Thyroid gland (tissue), 4 donors: ENCODE data around the gene RAPGEF3. TPM values are rescaled to one million over a fixed set of nuclear protein-coding genes. Genes with fewer than 3 reads are reported as not detected.

Experiments
- DNase-seq, 2 donors: peaks; one replicate each; pipeline ENCODE4 v3.0.0-alpha.2; 2019
- H3K27ac ChIP-seq, 3 donors: fragments of 200-600 bp; sonication (generic); 1 replicate in 2 of 3; 2 replicates in 1 of 3; pipeline ENCODE4 v1.5.1; 2016 to 2019; ENCODE audit warnings: mild to moderate bottlenecking in 1 of 3, moderate library complexity in 1 of 3
- H3K27me3 ChIP-seq: fragments of 200-600 bp; sonication (generic); one replicate; pipeline ENCODE4 v1.5.1; 2019
- H3K36me3 ChIP-seq, 2 donors: fragments of 200-600 bp; sonication (generic); one replicate each; pipeline ENCODE4 v1.5.1; 2016 to 2019
- H3K4me1 ChIP-seq, 2 donors: fragments of 200-600 bp; sonication (generic); one replicate each; pipeline ENCODE4 v1.5.1; 2017 to 2019
- H3K4me3 ChIP-seq, 3 donors: fragments of 200-600 bp; sonication (generic); replicated peaks in 1 of 3; 1 replicate in 2 of 3; 2 replicates in 1 of 3; pipeline ENCODE4 v1.5.1; 2016; ENCODE audit warnings: mild to moderate bottlenecking in 1 of 3
- H3K9me3 ChIP-seq: fragments of 200-600 bp; sonication (generic); one replicate; pipeline ENCODE4 v1.5.1; 2017
- CTCF ChIP-seq, 6 experiments: fragments of 200-600 bp in 3 of 6; fragments of 450-650 bp in 3 of 6; sonication (generic) in 3 of 6; IDR thresholded peaks; one replicate each; pipeline ENCODE4 v1.5.1; 2016 to 2019; ENCODE audit warnings: antibody characterized with exemption in 6 of 6, mild to moderate bottlenecking in 2 of 6, inconsistent platforms in 1 of 6, moderate library complexity in 1 of 6
- POLR2A ChIP-seq, 2 donors: fragments of 450-650 bp; IDR thresholded peaks; one replicate each; pipeline ENCODE4 v1.6.1; 2017; ENCODE audit warnings: antibody characterized with exemption in 2 of 2, mild to moderate bottlenecking in 2 of 2, moderate library complexity in 1 of 2
- WGBS, 2 donors: methylation state at CpG; one replicate each; pipeline ENCODE4 v1.1.5; 2017; 5-methylcytosine and 5-hydroxymethylcytosine counted together
- intact Hi-C: fragments of 100-400 bp; cut with DNase I; formaldehyde crosslinking; loops from one replicate; pipeline ENCODE4 v1.15.1; 2023
- total RNA-seq, 4 donors: library from RNA; depleted of rRNA; stranded (reverse); fragments of >200 nt; gene quantifications; one replicate each; pipeline ENCODE4 v1.2.3, GENCODE V29; 2016

Gene RAPGEF3
- total RNA-seq, 4 donors from 2014 or later, result 87.3 to 178 (median 125) TPM

DNA sequence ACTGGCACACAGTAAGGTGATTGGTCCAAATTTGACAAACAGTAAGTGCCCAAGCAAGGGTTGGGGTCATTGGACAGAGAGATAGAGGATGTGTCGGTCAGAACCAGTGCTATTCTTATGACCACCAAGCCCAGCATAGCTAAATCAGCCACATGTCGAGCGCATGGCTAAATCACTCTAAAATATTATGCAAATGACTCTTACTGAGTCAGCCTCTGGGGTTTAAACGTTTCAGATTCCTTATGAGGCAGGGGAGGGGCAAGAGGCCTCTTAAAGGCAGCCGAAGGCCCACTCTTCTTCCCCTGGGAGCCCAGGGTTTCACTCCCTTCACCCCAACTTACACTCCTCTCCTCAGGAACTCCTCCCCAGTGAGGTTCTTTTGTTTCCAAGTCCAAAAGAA, 32.8 kb downstream of the RAPGEF3 start:
- intact Hi-C loops, result no loop called here
- no peak for DNase-seq
- Histone ChIP-seq H3K27me3 (no peaks in the 10 kb centered on the region), H3K4me3 (no peak overlapping the region), H3K36me3 (no peaks in the 10 kb centered on the region), H3K4me1 (peaks cover 25 to 40% of the 10 kb centered on the region in 2 donors), H3K9me3 (no peaks in the 10 kb centered on the region), H3K27ac (peak overlapping the region in 1 of 3 donors; percentile 17)
- TF ChIP-seq POLR2A (IDR thresholded peaks at IDR 0.05) (no peak), CTCF (IDR thresholded peaks at IDR 0.05) (no peak)
- 49 to 68% methylated on average over 5 of the region's 5 CpGs for WGBS, 2 donors

DNA sequence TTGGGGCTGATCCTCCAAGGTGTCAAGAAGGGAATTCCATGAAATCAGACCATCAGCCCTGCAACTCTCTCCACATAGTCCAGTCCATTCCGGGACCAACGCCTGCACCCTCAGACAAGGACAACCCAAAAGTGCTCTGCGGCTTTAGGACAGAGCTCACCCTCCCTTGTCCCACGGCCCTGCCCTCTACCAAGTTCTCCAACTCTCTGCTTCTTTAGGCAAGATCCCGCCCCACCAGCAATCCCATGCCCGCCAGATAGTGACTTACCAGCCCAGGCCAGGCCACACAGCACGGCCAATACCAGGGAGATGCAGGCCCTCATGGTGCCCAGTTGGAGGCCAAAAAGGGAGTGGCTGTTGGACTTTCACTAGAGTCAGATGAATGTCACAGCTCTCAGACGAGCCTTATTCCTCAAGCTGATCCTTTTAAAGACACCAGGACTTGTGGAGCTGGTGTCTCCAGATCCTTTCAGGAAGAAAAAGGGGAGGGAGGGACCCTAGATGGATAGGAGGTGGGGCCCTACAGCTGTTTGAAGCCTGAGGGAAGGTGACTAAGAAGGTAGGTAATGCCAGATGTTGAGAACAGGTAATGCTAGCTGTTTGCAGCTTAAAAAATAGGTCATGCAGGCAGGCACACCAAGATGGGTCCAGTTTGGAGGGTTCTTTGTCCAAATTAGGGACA, 33.4 kb downstream of the RAPGEF3 start, which contains the start of gene ENDOU:
TSS of gene ENDOU (minus strand) at position 400 of the 682 bp plus-strand sequence. CDS start at position 323, 77 bp downstream.
- Histone ChIP-seq H3K4me3 (no peak within 1 kb of the TSS), H3K4me1 (peaks cover 18 to 33% of the 10 kb centered on the region in 2 donors), H3K27ac (peak within 1 kb of the TSS in 1 of 3 donors; percentile 17), H3K36me3 (no peaks in the 10 kb centered on the region), H3K9me3 (no peaks in the 10 kb centered on the region), H3K27me3 (no peaks in the 10 kb centered on the region)
- WGBS, 2 donors, result 86 to 98% methylated on average over 7 to 8 of the region's 8 CpGs
- TF ChIP-seq POLR2A (IDR thresholded peaks at IDR 0.05) (no peak), CTCF (IDR thresholded peaks at IDR 0.05) (no peak)
- intact Hi-C loops, result no loop called here
- no peak for DNase-seq

GRCh38 chr12:47722941-47723631, 35.6 kb downstream of the RAPGEF3 start:
- Histone ChIP-seq H3K4me3 (no peak overlapping the region), H3K36me3 (no peaks in the 10 kb centered on the region), H3K27ac (peak overlapping the region; percentile 60 to 84 (median 79)), H3K27me3 (no peaks in the 10 kb centered on the region), H3K4me1 (peaks cover 14 to 34% of the 10 kb centered on the region in 2 donors), H3K9me3 (no peaks in the 10 kb centered on the region)
- TF ChIP-seq CTCF (IDR thresholded peaks at IDR 0.05) (no peak), POLR2A (IDR thresholded peaks at IDR 0.05) (peak in 1 of 2 donors; percentile 36)
- peak; percentile 80 to 81 for DNase-seq
- intact Hi-C loops, result no loop called here
- 43 to 61% methylated on average over 5 of the region's 5 CpGs for WGBS, 2 donors

DNA sequence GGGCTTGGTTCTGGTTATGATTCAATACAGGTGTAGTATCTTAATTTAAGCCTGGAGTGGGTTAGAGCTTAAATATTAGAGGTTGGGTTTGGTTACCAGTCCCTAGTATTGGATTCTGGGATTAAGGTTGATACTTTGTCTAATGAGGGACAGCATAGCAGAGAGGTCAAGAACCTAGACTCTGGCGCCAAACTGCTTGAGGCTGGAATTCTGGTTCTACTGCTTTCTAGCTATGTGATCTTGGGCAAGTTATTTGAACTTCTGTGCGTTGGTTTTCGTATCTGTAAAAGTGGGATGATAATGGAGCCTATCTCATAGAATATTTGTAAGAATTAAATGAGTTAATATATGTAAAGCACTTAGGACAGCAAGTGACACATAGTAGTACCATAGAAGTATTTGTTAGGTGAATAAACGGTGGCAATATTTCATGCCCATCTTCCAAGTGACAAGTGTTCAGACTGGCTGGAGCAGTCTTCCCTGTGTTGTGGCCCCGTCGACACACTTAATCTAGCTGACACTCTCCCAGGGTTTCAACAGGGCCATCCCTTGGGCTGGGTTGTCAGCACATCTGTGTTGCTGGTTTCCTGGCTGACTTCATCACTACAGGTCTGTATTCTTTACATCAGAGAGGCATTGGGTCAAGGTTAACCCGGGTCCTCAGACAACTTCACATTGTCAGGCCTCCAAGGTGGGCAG, 36.4 kb downstream of the RAPGEF3 start:
- 48 to 51% methylated on average over 7 of the region's 7 CpGs for whole genome bisulfite sequencing, 2 donors
- peak; percentile 55 to 64 for DNase-seq
- intact Hi-C loops, result no loop called here

More for the DNA sequence above, 36.4 kb downstream of the RAPGEF3 start:
- H3K9me3 ChIP-seq, result no peaks in the 10 kb centered on the region
- TF ChIP-seq CTCF (IDR thresholded peaks at IDR 0.05) (no peak), POLR2A (IDR thresholded peaks at IDR 0.05) (no peak)
- H3K27me3 ChIP-seq, result no peaks in the 10 kb centered on the region
- H3K27ac ChIP-seq, result peak overlapping the region; percentile 60 to 84 (median 79)
- H3K4me3 ChIP-seq, result no peak overlapping the region
- H3K4me1 ChIP-seq, result peaks cover 20 to 42% of the 10 kb centered on the region in 2 donors
- H3K36me3 ChIP-seq, result no peaks in the 10 kb centered on the region
